ENCODE measurements around the gene LLCFC1.

DNA sequence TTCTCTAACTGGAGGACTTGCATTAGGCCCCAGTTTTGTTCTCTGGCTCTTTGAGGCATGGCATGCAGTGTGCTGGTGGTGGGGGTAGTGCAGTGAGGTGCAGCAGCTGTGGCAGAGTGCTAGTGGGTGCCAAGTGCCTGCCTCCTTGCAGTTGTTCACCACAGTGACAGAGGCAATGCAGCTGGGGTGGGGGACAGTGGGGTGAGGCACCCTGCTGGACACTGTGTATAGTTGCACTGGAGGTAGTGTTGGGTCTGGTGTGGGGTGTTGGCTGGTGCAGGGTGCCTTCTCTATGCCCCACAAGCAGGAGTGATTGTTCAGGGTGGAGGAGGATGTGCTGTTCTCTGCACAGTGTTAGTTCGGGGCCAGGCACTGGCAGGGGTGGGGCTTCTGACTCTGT lies 44.5 kb downstream of the LLCFC1 start:
- TF ChIP-seq EZH2phosphoT487 (IDR thresholded peaks at IDR 0.05; ENCODE audit: borderline replicate concordance, low read depth) (no peak), EP300 (IDR thresholded peaks at IDR 0.05; ENCODE audit: borderline replicate concordance in 1 of 2, low read depth in 1 of 2, low read length in 1 of 2) (no peak)
